ENCODE results near the gene HAPLN3. TPM values are rescaled to one million over a fixed set of nuclear protein-coding genes. Genes with fewer than 3 reads are reported as not detected.

HAPLN3 gene, protein sequence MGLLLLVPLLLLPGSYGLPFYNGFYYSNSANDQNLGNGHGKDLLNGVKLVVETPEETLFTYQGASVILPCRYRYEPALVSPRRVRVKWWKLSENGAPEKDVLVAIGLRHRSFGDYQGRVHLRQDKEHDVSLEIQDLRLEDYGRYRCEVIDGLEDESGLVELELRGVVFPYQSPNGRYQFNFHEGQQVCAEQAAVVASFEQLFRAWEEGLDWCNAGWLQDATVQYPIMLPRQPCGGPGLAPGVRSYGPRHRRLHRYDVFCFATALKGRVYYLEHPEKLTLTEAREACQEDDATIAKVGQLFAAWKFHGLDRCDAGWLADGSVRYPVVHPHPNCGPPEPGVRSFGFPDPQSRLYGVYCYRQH
- 168 TPM for total RNA-seq (2021; ENCODE audit: unreplicated experiment)
- polyA plus RNA-seq (2012; ENCODE audit: insufficient read length) = 158 TPM
- percentile 86 among the genes with signal in this experiment for Bru-seq, nascent RNA
- BruChase-seq, experiment 1, labeled RNA remaining after a 2-hour chase = percentile 94 among the genes with signal in this experiment
- percentile 94 among the genes with signal in this experiment for BruChase-seq, experiment 2, labeled RNA remaining after a 6-hour chase
- long read RNA-seq, transcript HAPLN3-201 (5 exons, 1,980 nt) = major isoform, 94 of 230 reads
- long read RNA-seq, transcript HAPLN3-204 (6 exons, 1,547 nt) = minor isoform, 6 of 230 reads
- long read RNA-seq, partial matches to known transcripts = 20 of 230 reads
- long read RNA-seq, other reads (novel, unspliced or antisense) = 107 of 230 reads

DNA sequence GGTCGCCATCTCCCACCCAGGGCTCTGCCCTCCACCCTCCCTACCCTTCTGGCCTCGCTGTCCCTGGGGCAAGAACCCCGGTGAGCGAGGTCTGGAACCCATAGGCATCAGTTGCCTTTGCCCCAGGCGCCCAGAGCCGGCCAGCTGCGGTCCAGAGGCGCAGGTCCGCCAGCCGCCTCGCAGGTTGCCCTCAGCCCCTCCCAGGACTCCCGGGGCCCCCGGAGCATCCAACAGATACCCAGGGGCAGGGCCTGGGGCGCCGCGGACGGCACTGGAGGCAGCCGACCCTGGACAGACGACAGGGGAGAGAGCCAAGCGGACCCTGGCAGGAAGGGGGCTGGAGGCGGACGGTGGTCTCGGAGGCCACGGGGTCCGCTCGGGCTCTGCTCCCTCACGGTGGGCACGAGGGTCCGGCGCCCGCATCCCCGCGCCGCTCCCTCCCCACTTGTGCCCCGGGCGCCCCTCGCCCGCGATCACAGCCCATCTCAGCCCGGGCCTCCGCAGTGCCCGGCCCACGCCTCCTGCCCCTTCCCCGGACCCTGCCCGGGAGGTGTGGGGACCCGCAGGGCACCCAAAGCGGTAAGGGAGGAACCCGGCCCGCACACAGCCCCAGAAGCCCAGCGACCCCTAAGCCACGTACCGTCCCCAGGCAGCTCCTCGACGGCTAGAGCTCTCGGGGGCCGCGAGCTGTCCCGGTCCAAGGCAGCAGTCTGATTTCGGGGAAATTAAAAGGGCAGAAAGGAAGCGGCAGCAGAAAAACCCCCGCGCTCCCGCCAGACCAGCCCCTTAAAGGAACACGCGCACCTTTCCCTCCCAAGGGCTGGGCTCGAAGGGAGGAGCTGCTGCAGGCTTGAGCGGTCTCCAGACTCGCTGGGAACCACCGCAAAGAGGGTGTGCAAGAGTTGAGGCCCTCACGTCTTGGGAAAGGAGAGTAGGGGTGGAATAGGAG lies at the start of gene HAPLN3:
Gene HAPLN3 (minus strand): TSS at position 726 of the 949 bp plus-strand sequence. CDS start 8,246 bp downstream, outside the sequence.
- Histone ChIP-seq H3K4me3 (ENCODE audit: low read depth in 2 of 2, low read length in 2 of 2) (peak within 1 kb of the TSS; percentile 55 to 71), H3K27me3 (ENCODE audit: control insufficient read depth, insufficient read depth, low read length) (no peaks in the 10 kb centered on the region), H3K27ac (ENCODE audit: low read length) (peak within 1 kb of the TSS; percentile 88), H3K4me1 (ENCODE audit: control insufficient read depth, insufficient read depth, low read length) (peaks cover 49% of the 10 kb centered on the region), H3K36me3 (ENCODE audit: control insufficient read depth, insufficient read depth, low read length) (no peaks in the 10 kb centered on the region), H3K9me3 (ENCODE audit: control insufficient read depth, insufficient read depth, low read depth, low read length) (no peaks in the 10 kb centered on the region)
- POLR2A ChIA-PET = interaction anchor here (0.6 to 1.1 kb wide), 5 partner anchors 109 to 350 kb away, joined by 3 to 11 read pairs (median 3); no protein-coding TSS in a partner anchor
- in situ Hi-C loops (cut with HindIII; ENCODE audit: low pct_unique_long_range_greater_than_20kb, low sequenced_read_pairs) = no loop called here
- intact Hi-C loops (cut with micrococcal nuclease; ENCODE audit: unreplicated experiment) = loop anchor here (5.0 kb wide), 1 partner anchor 282 kb away; no protein-coding TSS in a partner anchor
- no TSS peak for BruUV-seq (replicated peaks)
- DNase-seq (ENCODE audit: low read depth, low spot score) = no peak
- TF ChIP-seq SIN3A (IDR thresholded peaks at IDR 0.05; ENCODE audit: borderline replicate concordance, insufficient read depth, low read depth, low read length) = 0 out of 2 replicates have a peak, but pooled peaks have one; percentile 63
- peak; percentile 70 for TF ChIP-seq POLR2AphosphoS5 (IDR thresholded peaks at IDR 0.05; ENCODE audit: low read depth, low read length)
- TF ChIP-seq TCF7L2 (IDR thresholded peaks at IDR 0.05; ENCODE audit: low read depth, low read length) = no peak
- ATAC-seq = peak; percentile 60
- CTCF ChIA-PET = interaction anchor here (0.5 to 0.7 kb wide), 4 partner anchors 10 to 286 kb away, joined by 3 to 6 read pairs (median 4); no protein-coding TSS in a partner anchor

DNA sequence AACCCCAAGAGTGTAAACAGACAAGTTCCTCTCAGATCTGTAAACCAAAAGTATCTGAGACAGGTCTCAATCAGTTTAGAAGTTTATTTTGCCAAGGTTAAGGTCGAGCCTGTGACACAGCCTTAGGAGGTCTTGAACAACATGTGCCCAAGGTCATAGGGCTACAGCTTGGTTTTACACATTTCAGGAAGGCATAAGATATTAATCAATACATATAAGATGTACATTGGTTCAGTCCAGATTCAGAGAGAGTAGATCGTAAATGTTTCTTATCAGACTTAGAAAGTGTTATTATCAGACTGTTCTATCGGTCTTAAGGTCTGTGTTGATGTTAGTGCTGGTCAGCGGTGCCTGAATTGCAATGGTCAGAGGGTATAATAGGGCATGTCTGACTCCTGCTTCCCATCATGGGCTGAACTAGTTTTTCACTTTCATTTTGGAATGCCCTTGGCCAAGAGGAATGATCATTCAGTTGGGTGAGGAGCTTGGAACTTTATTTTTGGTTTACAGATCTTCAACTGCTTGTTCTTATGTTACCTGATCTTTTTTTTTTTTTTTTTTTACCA lies 44.8 kb upstream of the HAPLN3 start:
- Histone ChIP-seq H3K36me3 (ENCODE audit: control insufficient read depth, insufficient read depth, low read length) (no peaks in the 10 kb centered on the region), H3K4me1 (ENCODE audit: control insufficient read depth, insufficient read depth, low read length) (0 out of 2 replicates have a peak, but pooled peaks cover 3% of the 10 kb centered on the region), H3K9me3 (ENCODE audit: control insufficient read depth, insufficient read depth, low read depth, low read length) (no peaks in the 10 kb centered on the region), H3K27me3 (ENCODE audit: control insufficient read depth, insufficient read depth, low read length) (no peaks in the 10 kb centered on the region), H3K4me3 (ENCODE audit: low read depth in 2 of 2, low read length in 2 of 2) (no peak overlapping the region), H3K27ac (ENCODE audit: low read length) (peak overlapping the region; percentile 62)
- CTCF ChIA-PET = no interaction called here
- ATAC-seq = peak; percentile 80
- TF ChIP-seq TCF7L2 (IDR thresholded peaks at IDR 0.05; ENCODE audit: low read depth, low read length) = no peak
- TF ChIP-seq SIN3A (IDR thresholded peaks at IDR 0.05; ENCODE audit: borderline replicate concordance, insufficient read depth, low read depth, low read length) = no peak
- TF ChIP-seq, protein P1, sequence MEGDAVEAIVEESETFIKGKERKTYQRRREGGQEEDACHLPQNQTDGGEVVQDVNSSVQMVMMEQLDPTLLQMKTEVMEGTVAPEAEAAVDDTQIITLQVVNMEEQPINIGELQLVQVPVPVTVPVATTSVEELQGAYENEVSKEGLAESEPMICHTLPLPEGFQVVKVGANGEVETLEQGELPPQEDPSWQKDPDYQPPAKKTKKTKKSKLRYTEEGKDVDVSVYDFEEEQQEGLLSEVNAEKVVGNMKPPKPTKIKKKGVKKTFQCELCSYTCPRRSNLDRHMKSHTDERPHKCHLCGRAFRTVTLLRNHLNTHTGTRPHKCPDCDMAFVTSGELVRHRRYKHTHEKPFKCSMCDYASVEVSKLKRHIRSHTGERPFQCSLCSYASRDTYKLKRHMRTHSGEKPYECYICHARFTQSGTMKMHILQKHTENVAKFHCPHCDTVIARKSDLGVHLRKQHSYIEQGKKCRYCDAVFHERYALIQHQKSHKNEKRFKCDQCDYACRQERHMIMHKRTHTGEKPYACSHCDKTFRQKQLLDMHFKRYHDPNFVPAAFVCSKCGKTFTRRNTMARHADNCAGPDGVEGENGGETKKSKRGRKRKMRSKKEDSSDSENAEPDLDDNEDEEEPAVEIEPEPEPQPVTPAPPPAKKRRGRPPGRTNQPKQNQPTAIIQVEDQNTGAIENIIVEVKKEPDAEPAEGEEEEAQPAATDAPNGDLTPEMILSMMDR (IDR thresholded peaks at IDR 0.05) = no peak
- DNase-seq (ENCODE audit: low read depth, low spot score) = no peak
- POLR2A ChIA-PET = interaction anchor here (0.6 kb wide), 1 partner anchor 319 kb away, joined by 7 read pairs; the partner anchor contains the start of gene AEN
- BruUV-seq (replicated peaks) = no TSS peak
- in situ Hi-C loops (cut with HindIII; ENCODE audit: low pct_unique_long_range_greater_than_20kb, low sequenced_read_pairs) = no loop called here
- intact Hi-C loops (cut with micrococcal nuclease; ENCODE audit: unreplicated experiment) = no loop called here

DNA sequence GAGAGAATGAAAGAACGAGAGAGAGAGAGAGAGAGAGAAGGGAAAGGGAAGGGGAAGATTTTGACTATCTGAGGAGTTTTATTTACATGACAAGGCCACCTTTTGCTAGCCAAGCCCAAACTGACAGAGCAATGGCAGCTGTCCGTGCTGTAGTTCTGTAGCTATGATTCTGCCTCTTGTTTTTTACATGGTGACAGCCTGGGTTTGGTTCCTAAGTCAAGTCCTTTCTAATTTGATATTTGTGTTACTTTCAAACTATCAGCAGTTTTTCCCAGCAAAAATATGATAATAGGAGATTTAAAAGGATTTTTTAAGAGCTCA lies 44.1 kb upstream of the HAPLN3 start:
- Histone ChIP-seq H3K9me3 (ENCODE audit: control insufficient read depth, insufficient read depth, low read depth, low read length) (no peaks in the 10 kb centered on the region), H3K27me3 (ENCODE audit: control insufficient read depth, insufficient read depth, low read length) (no peaks in the 10 kb centered on the region), H3K4me3 (ENCODE audit: low read depth in 2 of 2, low read length in 2 of 2) (no peak overlapping the region), H3K36me3 (ENCODE audit: control insufficient read depth, insufficient read depth, low read length) (no peaks in the 10 kb centered on the region), H3K27ac (ENCODE audit: low read length) (peak overlapping the region; percentile 58; the same call in 1 of the 2 replicates), H3K4me1 (ENCODE audit: control insufficient read depth, insufficient read depth, low read length) (0 out of 2 replicates have a peak, but pooled peaks cover 3% of the 10 kb centered on the region)
- BruUV-seq (replicated peaks) = no TSS peak
- intact Hi-C loops (cut with micrococcal nuclease; ENCODE audit: unreplicated experiment) (no loop called here), in situ Hi-C loops (cut with HindIII; ENCODE audit: low pct_unique_long_range_greater_than_20kb, low sequenced_read_pairs) (no loop called here)
- ATAC-seq = no peak
- no peak for DNase-seq (ENCODE audit: low read depth, low spot score)
- POLR2A ChIA-PET = interaction anchor here (0.6 kb wide), 1 partner anchor 25 kb away, joined by 8 read pairs; no protein-coding TSS in a partner anchor
- CTCF ChIA-PET = no interaction called here
- no peak for TF ChIP-seq SIN3A (IDR thresholded peaks at IDR 0.05; ENCODE audit: borderline replicate concordance, insufficient read depth, low read depth, low read length)
- TF ChIP-seq TCF7L2 (IDR thresholded peaks at IDR 0.05; ENCODE audit: low read depth, low read length) = no peak
- TF ChIP-seq, protein P1 (IDR thresholded peaks at IDR 0.05) = no peak
- TF ChIP-seq POLR2AphosphoS5 (IDR thresholded peaks at IDR 0.05; ENCODE audit: low read depth, low read length) = no peak
- TF ChIP-seq, protein P2, sequence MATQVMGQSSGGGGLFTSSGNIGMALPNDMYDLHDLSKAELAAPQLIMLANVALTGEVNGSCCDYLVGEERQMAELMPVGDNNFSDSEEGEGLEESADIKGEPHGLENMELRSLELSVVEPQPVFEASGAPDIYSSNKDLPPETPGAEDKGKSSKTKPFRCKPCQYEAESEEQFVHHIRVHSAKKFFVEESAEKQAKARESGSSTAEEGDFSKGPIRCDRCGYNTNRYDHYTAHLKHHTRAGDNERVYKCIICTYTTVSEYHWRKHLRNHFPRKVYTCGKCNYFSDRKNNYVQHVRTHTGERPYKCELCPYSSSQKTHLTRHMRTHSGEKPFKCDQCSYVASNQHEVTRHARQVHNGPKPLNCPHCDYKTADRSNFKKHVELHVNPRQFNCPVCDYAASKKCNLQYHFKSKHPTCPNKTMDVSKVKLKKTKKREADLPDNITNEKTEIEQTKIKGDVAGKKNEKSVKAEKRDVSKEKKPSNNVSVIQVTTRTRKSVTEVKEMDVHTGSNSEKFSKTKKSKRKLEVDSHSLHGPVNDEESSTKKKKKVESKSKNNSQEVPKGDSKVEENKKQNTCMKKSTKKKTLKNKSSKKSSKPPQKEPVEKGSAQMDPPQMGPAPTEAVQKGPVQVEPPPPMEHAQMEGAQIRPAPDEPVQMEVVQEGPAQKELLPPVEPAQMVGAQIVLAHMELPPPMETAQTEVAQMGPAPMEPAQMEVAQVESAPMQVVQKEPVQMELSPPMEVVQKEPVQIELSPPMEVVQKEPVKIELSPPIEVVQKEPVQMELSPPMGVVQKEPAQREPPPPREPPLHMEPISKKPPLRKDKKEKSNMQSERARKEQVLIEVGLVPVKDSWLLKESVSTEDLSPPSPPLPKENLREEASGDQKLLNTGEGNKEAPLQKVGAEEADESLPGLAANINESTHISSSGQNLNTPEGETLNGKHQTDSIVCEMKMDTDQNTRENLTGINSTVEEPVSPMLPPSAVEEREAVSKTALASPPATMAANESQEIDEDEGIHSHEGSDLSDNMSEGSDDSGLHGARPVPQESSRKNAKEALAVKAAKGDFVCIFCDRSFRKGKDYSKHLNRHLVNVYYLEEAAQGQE (IDR thresholded peaks at IDR 0.05; ENCODE audit: insufficient read depth in 1 of 2, low read depth in 2 of 2, low read length in 1 of 2) = no peak
